Sciatic nerve (tissue), 2 donors: ENCODE results near the gene NTM. TPM values are rescaled to one million over a fixed set of nuclear protein-coding genes. Genes with fewer than 3 reads are reported as not detected.

Experiments used
- ATAC-seq: fragments of 200-7000 bp; cut with Tn5 transposase; one replicate; pipeline ENCODE4 v1.9.1; 2020; ENCODE audit warnings: mild to moderate bottlenecking, moderate library complexity
- DNase-seq: peaks from one replicate; pipeline ENCODE4 v3.0.0-alpha.2; 2020; ENCODE audit warnings: low spot score
- intact Hi-C: fragments of 100-400 bp; cut with DNase I; formaldehyde crosslinking; loops from one replicate; pipeline ENCODE4 v1.14.2; 2022
- total RNA-seq: library from RNA; stranded (reverse); fragmentation: NEBNext Ultra II Directional; extraction: Animal tissue kit (Norgen Biotek cat#: 25700); gene quantifications from one replicate; pipeline ENCODE4 v1.2.1, GENCODE V29; 2021
- donor health status: DM: no; HTN: no; CAD: no.
- donor health status: DM: no; HTN: no; CAD: no.

NTM gene
- total RNA-seq, 1 donor from 2014 or later, result 19.5 TPM

DNA sequence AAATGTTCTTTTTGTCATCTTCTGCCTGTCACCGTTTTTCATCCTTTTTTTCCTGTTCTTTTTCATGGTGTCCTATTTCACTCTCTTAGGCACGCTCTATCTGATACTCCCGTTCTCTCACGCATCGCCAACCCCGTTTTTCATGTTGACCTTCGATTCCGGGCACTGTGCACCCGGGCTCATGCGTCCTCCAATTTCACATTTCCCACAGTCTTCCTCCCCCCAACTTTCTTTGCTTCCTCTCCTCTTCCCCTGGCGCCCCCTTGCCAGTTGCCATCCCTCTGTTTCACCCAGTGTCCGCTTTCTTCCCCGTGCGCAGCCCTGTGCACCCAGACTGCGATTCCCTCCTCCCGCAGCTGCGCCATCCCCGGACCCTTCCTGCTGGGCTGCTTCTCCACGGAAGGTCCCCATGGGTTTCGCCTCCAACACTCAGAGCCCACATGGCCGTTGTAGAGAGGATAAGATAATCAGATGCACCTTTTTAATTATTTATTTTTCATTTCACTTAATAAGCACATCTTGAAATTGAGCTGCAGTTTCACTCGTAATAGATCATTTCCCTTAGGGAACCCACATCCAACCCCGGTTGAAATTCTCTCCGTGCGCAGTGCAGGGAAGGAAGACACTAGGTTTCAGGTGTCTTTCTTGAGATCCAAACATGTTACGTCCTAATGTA is 791.1 kb downstream of the NTM start:
- intact Hi-C loops, result no loop called here
- ATAC-seq (no peak), DNase-seq (no peak)

- no peak for DNase-seq
- intact Hi-C loops, result no loop called here
- ATAC-seq, result no peak
Observed at GRCh38 chr11:132168344-132168981, 798.0 kb downstream of the NTM start.

GRCh38 chr11:132171031-132171430 is 800.6 kb downstream of the NTM start:
- DNase-seq, result no peak
- intact Hi-C loops, result no loop called here
- ATAC-seq, result no peak

DNA sequence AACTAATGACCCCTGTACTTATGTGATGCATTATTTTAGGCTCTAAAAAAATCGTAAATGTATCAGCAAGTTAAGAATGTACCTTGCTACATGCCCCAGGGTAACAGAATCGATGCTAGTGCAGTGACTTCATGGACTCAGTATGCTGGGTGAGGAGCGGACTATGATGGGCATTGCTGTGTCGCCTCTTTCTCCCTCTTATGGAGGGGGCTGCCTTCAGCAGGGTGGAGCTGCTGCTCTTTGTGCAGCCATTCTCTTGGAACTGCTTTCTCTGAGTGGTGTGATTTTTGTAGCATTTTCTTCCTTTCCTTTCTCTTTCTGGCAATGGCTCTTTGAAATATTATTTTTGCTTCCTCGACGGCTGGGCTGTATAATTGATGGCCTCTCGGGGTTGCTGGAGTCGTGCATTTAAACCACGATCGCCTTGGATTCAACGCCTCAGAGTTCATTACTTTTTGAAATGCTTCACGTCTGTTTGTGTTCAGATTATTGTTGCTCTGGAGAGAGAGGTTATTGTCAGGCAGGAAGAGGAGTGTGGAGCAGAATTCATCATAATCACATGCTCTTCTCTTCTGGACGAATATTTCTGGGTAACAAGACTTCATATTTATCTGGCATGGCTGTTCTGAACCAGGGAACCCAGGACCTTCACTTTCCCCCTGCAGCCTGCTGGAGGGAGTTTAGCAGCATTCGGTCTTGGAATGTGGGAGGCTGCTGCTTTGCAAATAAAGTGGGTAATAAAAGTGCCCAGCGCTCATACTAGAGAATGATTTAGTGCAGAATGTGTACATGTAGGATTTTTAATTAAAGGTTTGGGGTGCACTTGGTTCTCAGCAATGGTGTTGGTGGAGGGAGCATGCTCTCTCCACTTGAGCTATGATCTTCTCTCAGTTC is 804.2 kb downstream of the NTM start:
- DNase-seq (no peak), ATAC-seq (no peak)
- intact Hi-C loops, result no loop called here

DNA sequence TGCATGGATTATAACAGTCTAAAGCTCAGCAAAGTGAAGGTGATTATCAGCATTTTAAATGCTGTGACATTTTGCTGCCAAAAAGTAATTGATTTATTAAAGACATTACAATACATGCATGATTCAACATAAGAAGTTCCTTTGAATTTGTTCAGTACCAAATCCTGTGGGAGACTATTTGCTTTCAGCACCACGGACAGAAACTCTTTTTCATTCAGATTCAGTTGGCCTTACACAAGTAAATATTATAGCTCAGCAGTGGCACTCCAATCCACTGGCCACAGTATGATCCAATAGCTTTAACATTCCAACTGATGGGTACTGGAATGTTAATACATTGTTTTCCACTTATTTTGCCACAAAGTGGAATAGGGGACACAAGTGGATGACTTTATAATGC is 806.7 kb downstream of the NTM start:
- DNase-seq, result no peak
- intact Hi-C loops, result no loop called here
- ATAC-seq, result no peak

GRCh38 chr11:132184079-132184478 is 813.7 kb downstream of the NTM start:
- DNase-seq (no peak), ATAC-seq (no peak)
- intact Hi-C loops, result no loop called here

- ATAC-seq (no peak), DNase-seq (no peak)
- intact Hi-C loops, result no loop called here
Observed at GRCh38 chr11:132185726-132186592, 815.5 kb downstream of the NTM start.

DNA sequence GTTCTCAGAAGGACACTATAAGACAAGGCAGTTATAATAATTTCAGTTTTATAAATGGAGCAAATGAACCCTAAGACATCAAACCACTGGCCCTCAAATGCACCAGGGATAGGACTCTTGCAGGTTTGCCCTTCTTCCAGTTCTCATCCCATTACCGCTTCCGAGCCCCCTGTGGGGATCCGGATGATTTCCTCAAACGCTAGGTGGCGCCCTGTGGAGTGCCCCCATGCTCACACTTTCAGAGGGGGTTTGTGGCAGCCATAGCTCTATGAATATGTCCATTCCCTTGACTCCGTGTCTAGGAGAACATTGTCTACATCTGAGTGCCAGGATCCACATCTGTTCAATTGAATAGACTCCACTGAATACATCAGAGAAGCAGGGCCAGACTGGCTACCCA is 816.3 kb downstream of the NTM start:
- no peak for ATAC-seq
- intact Hi-C loops, result no loop called here

DNA sequence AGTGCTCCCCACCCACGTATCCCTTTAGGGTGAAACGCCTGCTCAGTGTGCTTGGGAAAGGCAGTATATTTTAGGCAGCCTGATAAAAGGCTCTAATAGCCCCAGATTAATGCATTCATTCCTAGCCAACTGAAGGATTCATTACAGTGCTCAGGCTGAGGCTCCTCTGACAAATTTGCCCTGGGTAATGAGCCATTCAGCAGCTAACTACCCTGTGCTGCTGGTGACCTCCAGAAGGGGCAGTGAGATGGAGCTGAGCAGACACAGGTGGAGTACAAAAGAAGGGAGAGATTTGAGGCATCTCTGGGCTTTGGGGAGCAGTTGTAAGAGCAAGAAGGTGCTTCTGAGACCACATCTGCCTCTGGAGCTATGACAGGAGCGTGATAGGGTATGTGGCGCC is 817.0 kb downstream of the NTM start:
- intact Hi-C loops, result no loop called here
- DNase-seq (no peak), ATAC-seq (no peak)

More for the DNA sequence above, 816.3 kb downstream of the NTM start:
- no peak for DNase-seq

DNA sequence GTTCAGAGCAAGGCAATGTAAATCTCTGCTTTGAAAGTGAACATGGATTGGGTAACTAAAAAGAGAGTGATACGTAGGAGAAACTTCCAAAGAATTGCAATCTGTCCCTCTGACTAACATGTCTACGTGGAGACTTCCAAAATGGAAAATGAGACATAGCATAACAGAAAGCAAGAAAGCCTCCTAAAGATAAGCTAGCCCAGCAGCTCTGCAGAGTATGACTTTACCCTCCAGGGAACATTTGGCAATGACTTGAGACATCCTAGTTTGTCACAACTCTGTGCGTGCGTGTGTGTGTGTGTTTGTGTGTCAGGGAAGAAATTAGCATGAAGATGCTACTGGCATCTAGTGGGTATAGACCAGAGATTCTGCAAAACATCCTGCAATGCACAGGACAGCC is 817.4 kb downstream of the NTM start:
- ATAC-seq (no peak), DNase-seq (no peak)
- intact Hi-C loops, result loop anchor here (1.0 kb wide), 1 partner anchor 23 kb away; no protein-coding TSS in a partner anchor

DNA sequence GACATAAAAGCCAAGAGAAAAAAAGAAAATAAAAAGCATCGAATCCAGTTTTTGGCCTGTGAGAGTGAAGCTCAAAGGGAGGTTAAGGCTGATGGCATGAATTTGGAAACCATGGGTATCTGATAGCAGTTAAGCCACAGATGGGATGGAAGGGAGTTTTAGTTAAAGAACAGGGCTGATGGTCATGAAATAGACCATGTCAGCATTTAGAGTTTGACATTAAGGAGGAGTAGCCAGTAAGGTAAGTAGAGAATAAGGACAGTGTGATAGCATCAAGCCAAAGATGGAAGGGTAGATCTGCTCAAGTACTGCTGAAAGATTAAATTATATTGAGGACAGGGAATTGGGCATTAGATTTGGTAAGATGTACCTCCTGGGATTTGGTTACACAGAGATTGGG is 826.5 kb downstream of the NTM start:
- DNase-seq (no peak), ATAC-seq (no peak)
- intact Hi-C loops, result no loop called here

DNA sequence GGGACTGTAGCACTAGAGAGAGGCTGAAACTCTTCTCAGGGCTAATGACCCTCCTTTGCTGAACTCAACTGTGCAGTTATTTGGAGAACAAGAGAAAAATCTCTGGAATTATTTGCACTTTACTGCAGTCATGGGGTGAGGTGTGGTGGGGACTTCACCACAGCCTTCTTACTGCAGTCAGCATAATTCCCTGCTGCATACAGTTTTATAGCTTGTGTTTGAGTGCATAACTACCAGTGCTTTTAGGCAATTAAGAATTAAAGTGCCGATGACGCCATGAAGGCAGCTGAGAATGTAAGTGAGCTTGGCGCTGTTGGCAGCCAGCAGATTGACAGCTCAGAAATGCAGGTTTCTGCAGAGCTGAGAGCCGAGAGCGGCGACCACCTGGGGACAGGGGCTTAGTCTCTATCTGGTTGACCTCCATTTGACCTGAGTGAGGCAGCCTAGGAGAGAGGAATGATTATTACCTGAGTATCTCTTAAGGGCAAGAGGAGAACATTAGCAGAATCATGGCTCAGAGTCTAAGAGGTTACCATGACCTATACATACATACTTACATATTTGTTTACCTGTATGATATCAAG is 830.0 kb downstream of the NTM start:
- intact Hi-C loops, result no loop called here
- ATAC-seq, result no peak
- no peak for DNase-seq

DNA sequence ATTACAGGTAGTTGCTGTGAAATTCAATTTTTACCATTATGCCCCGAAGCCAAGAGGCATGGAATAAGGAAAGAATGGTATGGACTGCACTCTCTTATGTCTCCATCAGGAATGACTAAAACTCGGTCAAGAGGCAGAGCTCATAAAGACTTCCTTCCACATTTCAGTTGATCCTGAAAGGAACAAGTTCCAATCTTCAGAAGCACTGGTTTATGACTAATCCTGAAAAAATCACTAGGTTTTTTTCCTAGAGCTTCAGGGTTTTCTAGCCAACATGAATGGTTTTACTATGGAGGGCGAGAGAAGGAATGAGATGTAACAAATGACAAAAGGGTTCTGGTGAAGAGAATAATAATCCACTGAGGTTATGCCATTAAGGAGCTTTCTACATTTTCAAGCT is 832.2 kb downstream of the NTM start:
- DNase-seq (no peak), ATAC-seq (no peak)
- intact Hi-C loops, result no loop called here

DNA sequence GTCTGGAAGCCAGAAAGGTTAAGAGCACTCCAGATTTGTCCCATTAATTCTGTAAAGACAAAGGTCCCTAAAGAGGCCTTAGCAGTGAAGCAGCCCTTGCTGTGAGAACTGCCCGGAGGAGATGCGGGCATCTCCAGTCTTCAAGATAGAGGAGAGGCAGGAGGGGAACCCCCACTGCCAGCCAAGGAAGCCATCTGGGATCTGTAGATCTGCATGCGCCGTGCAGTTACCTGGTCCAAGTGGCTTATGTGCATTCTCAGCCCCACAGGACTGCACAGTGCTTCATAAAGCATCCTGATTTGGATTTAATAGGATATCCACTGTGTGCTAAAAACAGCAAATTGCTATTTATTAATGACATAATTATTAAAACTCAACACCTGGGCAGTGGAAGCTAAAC is 834.6 kb downstream of the NTM start:
- intact Hi-C loops, result no loop called here
- ATAC-seq (no peak), DNase-seq (no peak)

GRCh38 chr11:132205496-132205895 is 835.1 kb downstream of the NTM start:
- intact Hi-C loops, result no loop called here
- ATAC-seq (no peak), DNase-seq (no peak)

DNA sequence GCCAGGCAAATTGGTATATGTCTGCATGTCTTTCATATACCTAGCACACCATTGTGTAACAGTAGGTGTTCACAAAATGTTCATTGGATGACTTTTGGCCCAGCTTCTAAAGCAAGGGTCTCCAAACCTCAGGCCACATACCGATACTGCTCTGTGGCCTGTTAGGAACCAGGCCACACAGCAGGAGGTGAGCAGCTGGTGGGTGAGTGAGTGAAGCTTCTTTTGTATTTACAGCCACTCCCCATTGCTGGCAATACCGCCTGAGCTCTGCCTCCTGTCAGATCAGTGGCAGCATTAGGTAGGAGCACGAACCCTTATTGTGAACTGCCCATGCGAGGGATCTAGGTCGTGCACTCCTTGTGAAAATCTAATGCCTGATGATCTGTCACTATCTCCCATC is 836.6 kb downstream of the NTM start:
- DNase-seq (no peak), ATAC-seq (no peak)
- intact Hi-C loops, result no loop called here

GRCh38 chr11:132208477-132209055 is 838.2 kb downstream of the NTM start:
- DNase-seq (no peak), ATAC-seq (no peak)
- intact Hi-C loops, result no loop called here

- ATAC-seq (no peak), DNase-seq (no peak)
- intact Hi-C loops, result no loop called here
Observed at GRCh38 chr11:132211479-132211878, 841.1 kb downstream of the NTM start.
